Skin of body (tissue), 3 donors: ENCODE data around the gene NFE2L1. TPM values are rescaled to one million over a fixed set of nuclear protein-coding genes. Genes with fewer than 3 reads are reported as not detected.

Source experiments
- DNase-seq: peaks from one replicate; lab custom pipeline; 2025; lab: John Stamatoyannopoulos, UW
- small RNA-seq: library from RNA; depleted of rRNA; stranded (forward); fragments of <200 nt; gene quantifications from one replicate; pipeline ENCODE3, GENCODE V24; 2014; ENCODE audit warnings: low replicate concordance
- total RNA-seq: library from RNA; depleted of rRNA; stranded (reverse); fragments of >200 nt; gene quantifications from one replicate; pipeline ENCODE4 v1.2.3, GENCODE V29; 2014

Gene NFE2L1
- total RNA-seq, 1 donor from 2014 or later: 59.0 TPM

DNA sequence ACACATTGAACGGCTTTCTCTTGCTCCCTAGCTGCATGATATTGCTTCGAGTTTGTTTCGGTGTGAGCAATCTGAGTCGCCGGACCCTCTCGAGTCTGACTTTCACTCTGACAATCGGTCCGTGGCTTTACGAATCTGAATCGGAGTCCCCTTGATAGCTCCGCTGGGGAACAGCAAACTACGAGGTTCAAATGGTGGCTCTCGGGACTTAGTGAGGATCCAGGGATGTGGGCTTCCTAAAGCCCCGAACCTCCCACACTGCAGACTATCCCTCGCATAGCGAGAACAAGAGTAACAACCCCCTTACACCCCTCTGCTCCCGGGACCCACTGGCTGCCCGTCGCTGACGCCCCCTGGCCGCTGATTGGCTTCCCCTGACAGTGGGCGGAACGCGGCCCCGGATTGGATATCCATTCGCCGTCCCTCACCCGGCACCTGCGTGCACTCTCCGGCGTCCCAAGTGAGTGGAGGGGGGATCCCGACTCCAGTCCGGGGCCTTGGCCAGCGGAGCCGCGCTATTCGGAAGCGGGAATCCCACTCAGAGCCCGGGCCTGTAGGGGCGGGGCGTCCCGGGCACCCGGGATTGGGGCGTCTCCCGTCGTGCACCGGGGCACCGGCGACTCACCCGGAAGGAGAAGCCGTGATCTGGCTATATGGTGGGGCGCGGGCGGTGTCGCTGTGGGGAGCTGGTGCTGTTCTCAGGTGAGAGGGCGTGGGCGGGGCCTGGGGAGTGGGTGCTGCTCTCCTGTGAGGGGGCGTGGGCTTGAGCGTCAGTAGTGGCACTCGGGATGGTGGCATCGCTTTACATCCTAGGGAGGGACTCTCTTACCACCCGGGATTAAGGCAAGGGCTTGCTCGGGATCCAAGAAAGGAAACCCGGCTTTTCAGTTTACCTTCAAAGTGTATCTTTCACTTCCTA, 59.2 kb downstream of the NFE2L1 start, which contains the start of gene SNX11:
Gene SNX11, plus strand, starts transcription at position 630 of the 919 bp plus-strand sequence. CDS start 4,278 bp downstream, outside the sequence.
- DNase-seq: peak; percentile 80

DNA sequence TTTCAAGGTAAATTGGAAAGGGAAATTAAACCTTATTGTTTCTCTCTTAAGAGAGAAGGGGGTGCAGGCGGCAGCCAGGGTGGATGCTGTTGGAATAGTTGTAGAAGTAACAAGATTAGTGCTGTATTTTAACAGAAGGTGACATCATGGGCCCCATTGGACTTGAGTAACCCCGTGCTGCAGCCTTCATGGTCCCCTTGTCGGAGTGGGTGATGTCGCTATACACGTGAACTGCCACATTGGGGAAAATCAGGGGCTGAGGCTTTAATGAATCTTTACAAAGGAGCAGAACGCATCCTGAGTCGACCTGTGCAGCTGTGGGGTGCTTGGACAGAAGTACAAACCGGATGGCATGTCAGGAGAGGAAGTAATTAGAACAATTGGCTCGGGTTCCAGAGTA, 62.6 kb downstream of the NFE2L1 start:
- no peak for DNase-seq

Small RNAs within 50 kb of the gene (small RNA-seq; reads per million reads assigned to genes)
- gene AC004477.2: not detected
- 243 reads per million, percentile 97 among the genes with 10 or more reads in this experiment for gene MIR152
- not detected for gene RNU6-1201P

Other genes starting within 250 kb of the NFE2L1 start
- 3.7 TPM for gene OSBPL7, start 226.6 kb upstream of the NFE2L1 start, total RNA-seq
- 10.0 TPM for gene MRPL10, start 216.8 kb upstream of the NFE2L1 start, total RNA-seq
- gene LRRC46, start 216.7 kb upstream of the NFE2L1 start, total RNA-seq: 0.10 TPM
- 40.1 TPM for gene SCRN2, start 207.1 kb upstream of the NFE2L1 start, total RNA-seq
- gene SP6, start 197.2 kb upstream of the NFE2L1 start, total RNA-seq: 10.2 TPM
- gene SP2, start 152.1 kb upstream of the NFE2L1 start, total RNA-seq: 2.1 TPM
- 8.1 TPM for gene PNPO, start 106.8 kb upstream of the NFE2L1 start, total RNA-seq
- gene PRR15L, start 90.5 kb upstream of the NFE2L1 start, total RNA-seq: 1.7 TPM
- gene CDK5RAP3, start 77.2 kb upstream of the NFE2L1 start, total RNA-seq: 126 TPM
- gene COPZ2, start 10.6 kb upstream of the NFE2L1 start, total RNA-seq: 43.1 TPM
- gene CBX1, start 53.1 kb downstream of the NFE2L1 start, total RNA-seq: 44.2 TPM
- 9.0 TPM for gene SNX11, start 59.4 kb downstream of the NFE2L1 start, total RNA-seq